H9 (cell line): Measurements from ENCODE around the gene RABGAP1L. TPM values are rescaled to one million over a fixed set of nuclear protein-coding genes. Genes with fewer than 3 reads are reported as not detected.
"Not testable (repeated sequence)": the region's sequence is repeated elsewhere in the genome, so short reads cannot be mapped to it uniquely, and the experiment has no call there.

Source experiments
- DNase-seq: peaks from one replicate; pipeline ENCODE4 v3.0.0-alpha.2; 2017
- H2AFZ ChIP-seq: one replicate; pipeline ENCODE4 v1.6.1; 2013; ENCODE audit warnings: mild to moderate bottlenecking, low read length, control low read depth, moderate library complexity
- H2AK5ac ChIP-seq: 2 replicates; pipeline ENCODE4 v1.6.1; 2013; ENCODE audit warnings: low read length, control low read depth, mixed read lengths; ENCODE audit not compliant: insufficient read length
- H2BK120ac ChIP-seq: one replicate; pipeline ENCODE4 v1.6.1; 2013; ENCODE audit warnings: low read depth, mild to moderate bottlenecking, low read length, control low read depth, inconsistent platforms; ENCODE audit not compliant: poor library complexity, severe bottlenecking
- H2BK12ac ChIP-seq: 2 replicates; pipeline ENCODE4 v1.6.1; 2013; ENCODE audit warnings: low read length, control low read depth, mixed read lengths, low read depth; ENCODE audit not compliant: insufficient read length
- H2BK15ac ChIP-seq: 2 replicates; pipeline ENCODE4 v1.6.1; 2013; ENCODE audit warnings: low read depth, low read length, control low read depth
- H2BK20ac ChIP-seq: one replicate; pipeline ENCODE4 v1.6.1; 2013; ENCODE audit warnings: low read depth, mild to moderate bottlenecking, low read length, control low read depth, inconsistent platforms; ENCODE audit not compliant: poor library complexity, severe bottlenecking
- H2BK5ac ChIP-seq: 2 replicates; pipeline ENCODE4 v1.6.1; 2013; ENCODE audit warnings: low read length, control low read depth, mixed read lengths; ENCODE audit not compliant: insufficient read length
- H3K14ac ChIP-seq: 2 replicates; pipeline ENCODE4 v1.6.1; 2013; ENCODE audit warnings: low read length, control low read depth; ENCODE audit not compliant: insufficient read depth
- H3K18ac ChIP-seq: 2 replicates; pipeline ENCODE4 v1.6.1; 2013; ENCODE audit warnings: low read depth, mild to moderate bottlenecking, mixed read lengths, low read length, control low read depth; ENCODE audit not compliant: insufficient read length
- H3K23ac ChIP-seq: 2 replicates; pipeline ENCODE4 v1.6.1; 2013; ENCODE audit warnings: low read length, control low read depth, mixed read lengths, low read depth; ENCODE audit not compliant: insufficient read length
- H3K23me2 ChIP-seq: 2 replicates; pipeline ENCODE4 v1.6.1; 2013; ENCODE audit warnings: low read depth, mild to moderate bottlenecking, mixed read lengths, low read length, control low read depth; ENCODE audit not compliant: insufficient read length, poor library complexity, severe bottlenecking
- H3K27ac ChIP-seq: 2 replicates; pipeline ENCODE4 v1.5.1; 2013; ENCODE audit warnings: low read length, control low read depth, mixed read lengths, low read depth; ENCODE audit not compliant: insufficient read length
- H3K27me3 ChIP-seq: 2 replicates; pipeline ENCODE4 v1.6.1; 2013; ENCODE audit warnings: low read length, control low read depth, inconsistent platforms; ENCODE audit not compliant: insufficient read depth
- H3K4ac ChIP-seq: 2 replicates; pipeline ENCODE4 v1.6.1; 2013; ENCODE audit warnings: low read depth, mild to moderate bottlenecking, control low read depth, inconsistent platforms, low read length, moderate library complexity
- H3K4me1 ChIP-seq: 2 replicates; pipeline ENCODE4 v1.6.1; 2013; ENCODE audit warnings: low read length, control low read depth, inconsistent platforms; ENCODE audit not compliant: insufficient read depth
- H3K4me2 ChIP-seq: 2 replicates; pipeline ENCODE4 v1.6.1; 2013; ENCODE audit warnings: low read length, control low read depth, mixed read lengths; ENCODE audit not compliant: insufficient read length, insufficient read depth
- H3K56ac ChIP-seq: 2 replicates; pipeline ENCODE4 v1.6.1; 2013; ENCODE audit warnings: low read depth, mild to moderate bottlenecking, mixed read lengths, low read length, control low read depth; ENCODE audit not compliant: insufficient read length
- H3K79me1 ChIP-seq: 2 replicates; pipeline ENCODE4 v1.6.1; 2013; ENCODE audit warnings: low read depth, mild to moderate bottlenecking, moderate library complexity, low read length, control low read depth, inconsistent platforms; ENCODE audit not compliant: insufficient read depth, poor library complexity, severe bottlenecking
- H3K79me2 ChIP-seq: 2 replicates; pipeline ENCODE4 v1.6.1; 2013; ENCODE audit warnings: low read length, control low read depth, inconsistent platforms; ENCODE audit not compliant: insufficient read depth
- H3K9ac ChIP-seq: 2 replicates; pipeline ENCODE4 v1.6.1; 2013; ENCODE audit warnings: low read length, control low read depth, mixed read lengths; ENCODE audit not compliant: insufficient read length; ENCODE audit errors: extremely low read depth
- H3K9me3 ChIP-seq: one replicate; pipeline ENCODE4 v1.6.1; 2013; ENCODE audit warnings: low read depth, low read length, inconsistent platforms; ENCODE audit not compliant: control insufficient read depth
- H3T11ph ChIP-seq: one replicate; pipeline ENCODE4 v1.6.1; 2013; ENCODE audit warnings: mild to moderate bottlenecking, low read length, control low read depth, inconsistent platforms
- H4K20me1 ChIP-seq: one replicate; pipeline ENCODE4 v1.6.1; 2013; ENCODE audit not compliant: control insufficient read depth, insufficient read length, insufficient read depth
- H4K5ac ChIP-seq: 2 replicates; pipeline ENCODE4 v1.6.1; 2013; ENCODE audit warnings: low read depth, mild to moderate bottlenecking, mixed read lengths, low read length, control low read depth; ENCODE audit not compliant: insufficient read length
- H4K8ac ChIP-seq: replicated peaks from 2 replicates; pipeline ENCODE4 v1.6.1; 2013; ENCODE audit warnings: low read length, control low read depth, mixed read lengths, low read depth; ENCODE audit not compliant: insufficient read length
- H4K91ac ChIP-seq: 2 replicates; pipeline ENCODE4 v1.6.1; 2013; ENCODE audit warnings: low read depth, mild to moderate bottlenecking, moderate library complexity, mixed read lengths, low read length, control low read depth; ENCODE audit not compliant: insufficient read length
- H3K27ac Mint-ChIP-seq, 3 experiments: 2 replicates in 2 of 3; 3 replicates in 1 of 3; pipeline ENCODE4 v1.8.0; 2020 to 2021; ENCODE audit warnings: mixed read lengths in 3 of 3, mild to moderate bottlenecking in 1 of 3, moderate library complexity in 1 of 3
- H3K27me3 Mint-ChIP-seq: 2 replicates; pipeline ENCODE4 v1.8.0; 2021; ENCODE audit warnings: low read depth, mild to moderate bottlenecking, moderate library complexity, mixed read lengths
- H3K36me3 Mint-ChIP-seq, 3 experiments: 2 replicates in 2 of 3; 3 replicates in 1 of 3; pipeline ENCODE4 v1.8.0; 2020 to 2021; ENCODE audit warnings: low read depth in 3 of 3, mixed read lengths in 3 of 3; ENCODE audit not compliant: insufficient read depth in 1 of 3
- H3K4me1 Mint-ChIP-seq, 2 experiments: 2 replicates each; pipeline ENCODE4 v1.8.0; 2020; ENCODE audit warnings: mixed read lengths in 2 of 2
- H3K4me3 Mint-ChIP-seq, 2 experiments: 2 replicates in 1 of 2; 3 replicates in 1 of 2; pipeline ENCODE4 v1.8.0; 2020 to 2021; ENCODE audit warnings: mild to moderate bottlenecking in 2 of 2, mixed read lengths in 2 of 2, moderate library complexity in 1 of 2
- H3K9me3 Mint-ChIP-seq, 2 experiments: 2 replicates in 1 of 2; 3 replicates in 1 of 2; pipeline ENCODE4 v1.8.0; 2020; ENCODE audit warnings: mild to moderate bottlenecking in 2 of 2, mixed read lengths in 2 of 2, moderate library complexity in 1 of 2
- CTCF ChIP-seq: fragments of 200-600 bp; sonication (generic); conservative IDR thresholded peaks from 3 replicates; pipeline ENCODE4 v1.8.0; 2021; ENCODE audit warnings: antibody characterized with exemption, mild to moderate bottlenecking
- WGBS: extraction: QIAGEN DNeasy Blood & Tissue Kit; methylation state at CpG from one replicate; pipeline ENCODE4 v1.1.7; 2013; ENCODE audit warnings: missing lambda C conversion rate, low lambda C conversion rate, mixed read lengths; ENCODE audit not compliant: insufficient read length; ENCODE audit errors: extremely low coverage; 5-methylcytosine and 5-hydroxymethylcytosine counted together
- total RNA-seq: library from RNA; stranded (reverse); gene quantifications from 2 replicates; pipeline ENCODE4 v1.2.1, GENCODE V29; 2021

The RABGAP1L gene
- total RNA-seq, 1 experiment from 2014 or later, result 147 TPM

DNA sequence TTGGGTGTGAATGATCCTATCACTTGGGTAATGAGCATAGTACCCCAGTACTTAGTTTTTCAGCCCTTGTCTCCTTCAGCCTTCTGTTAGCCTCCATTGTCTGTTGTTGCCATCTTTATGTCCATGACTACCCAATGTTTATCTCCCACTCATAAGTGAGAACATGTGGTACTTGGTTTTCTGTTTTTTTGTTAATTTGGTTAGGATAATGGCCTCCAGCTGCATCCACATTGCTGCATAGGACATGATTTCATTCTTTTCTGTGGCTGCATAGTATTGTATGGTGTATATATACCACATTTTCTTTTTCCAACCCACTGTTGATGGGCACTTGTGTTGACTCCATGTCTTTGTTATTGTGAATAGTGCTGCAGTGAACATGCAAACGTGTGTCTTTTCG lies 248.8 kb downstream of the RABGAP1L start:
- no peak overlapping the region for H3T11ph ChIP-seq
- H3K4me2 ChIP-seq, result no peak overlapping the region
- H3K14ac ChIP-seq, result no peak overlapping the region
- WGBS, result no CpG with 5 or more reads among the region's 2 CpGs
- no peak overlapping the region for H3K23ac ChIP-seq
- DNase-seq, result no peak
- H2BK120ac ChIP-seq, result no peak overlapping the region
- no peak overlapping the region for H2BK15ac ChIP-seq
- H4K20me1 ChIP-seq, result no peaks in the 10 kb centered on the region
- H3K4me1 ChIP-seq, result no peaks in the 10 kb centered on the region
- H3K27me3 ChIP-seq, result no peaks in the 10 kb centered on the region
- no peak overlapping the region for H2BK5ac ChIP-seq
- no peak overlapping the region for H3K4ac ChIP-seq
- H3K79me2 ChIP-seq, result no peaks in the 10 kb centered on the region
- H3K4me3 Mint-ChIP-seq, result no peak overlapping the region
- H2AFZ ChIP-seq, result no peak overlapping the region
- H4K91ac ChIP-seq, result no peak overlapping the region
- H3K27me3 Mint-ChIP-seq, result no peaks in the 10 kb centered on the region
- H2BK12ac ChIP-seq, result no peak overlapping the region
- H3K27ac ChIP-seq, result no peak overlapping the region
- no peaks in the 10 kb centered on the region for H3K9me3 ChIP-seq
- H2AK5ac ChIP-seq, result no peak overlapping the region
- no peak overlapping the region for H2BK20ac ChIP-seq
- no peaks in the 10 kb centered on the region for H3K9me3 Mint-ChIP-seq
- H3K79me1 ChIP-seq, result no peaks in the 10 kb centered on the region
- no peaks in the 10 kb centered on the region for H3K4me1 Mint-ChIP-seq
- no peak overlapping the region for H4K5ac ChIP-seq
- no peak for TF ChIP-seq CTCF
- H4K8ac ChIP-seq, result no peak overlapping the region
- H3K18ac ChIP-seq, result no peak overlapping the region
- no peaks in the 10 kb centered on the region for H3K23me2 ChIP-seq
- H3K36me3 Mint-ChIP-seq, result no peaks in the 10 kb centered on the region
- no peak overlapping the region for H3K9ac ChIP-seq
- no peak overlapping the region for H3K27ac Mint-ChIP-seq
- no peak overlapping the region for H3K56ac ChIP-seq

GRCh38 chr1:174409801-174410200 lies 250.5 kb downstream of the RABGAP1L start:
- not testable (repeated sequence) for H3K4me1 Mint-ChIP-seq, H3T11ph ChIP-seq, H3K4me3 Mint-ChIP-seq, H3K56ac ChIP-seq, H4K8ac ChIP-seq, H3K14ac ChIP-seq, H3K18ac ChIP-seq, H4K91ac ChIP-seq, H3K4me1 ChIP-seq, H3K27me3 Mint-ChIP-seq, H2AFZ ChIP-seq, H3K27ac ChIP-seq, DNase-seq, H2AK5ac ChIP-seq, H2BK5ac ChIP-seq, H3K36me3 Mint-ChIP-seq, H3K79me2 ChIP-seq, H3K23me2 ChIP-seq, H2BK12ac ChIP-seq, H3K27me3 ChIP-seq, H2BK20ac ChIP-seq, H3K9ac ChIP-seq, H3K4me2 ChIP-seq, H2BK120ac ChIP-seq, H3K9me3 Mint-ChIP-seq, H4K20me1 ChIP-seq, H3K9me3 ChIP-seq, H4K5ac ChIP-seq, H3K4ac ChIP-seq, H3K23ac ChIP-seq, H3K79me1 ChIP-seq, H2BK15ac ChIP-seq
- peak overlapping the region in 2 of 3 experiments; percentile 8 to 30; a peak in 2 of 7 replicates for H3K27ac Mint-ChIP-seq
- no CpG with 5 or more reads among the region's 3 CpGs for WGBS
